ENCODE data around the gene MMP15. TPM values are rescaled to one million over a fixed set of nuclear protein-coding genes. Genes with fewer than 3 reads are reported as not detected.

The MMP15 gene
- total RNA-seq, 4 donors from 2014 or later, result 36.5 to 105 (median 80.5) TPM

DNA sequence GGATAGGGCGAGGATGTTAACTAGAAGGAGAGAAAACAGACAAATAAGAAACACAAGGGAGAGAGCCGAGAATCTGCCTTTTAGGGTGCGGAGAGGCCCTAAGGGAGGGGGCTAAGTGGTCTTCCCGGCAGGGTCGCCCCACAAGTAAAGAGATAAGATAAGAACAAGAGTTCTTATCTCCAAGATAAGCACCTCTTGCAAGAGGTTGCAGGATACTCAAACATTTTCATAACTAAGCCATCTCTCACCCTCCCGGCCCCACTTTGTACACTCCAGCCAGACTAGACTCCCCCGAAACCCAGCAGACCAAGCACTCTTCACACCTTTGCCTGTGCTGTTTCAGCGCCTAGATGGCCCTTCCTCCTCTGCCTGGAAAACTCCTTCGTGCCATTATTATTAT, 39.4 kb upstream of the MMP15 start:
- TF ChIP-seq POLR2A (IDR thresholded peaks at IDR 0.05), result no peak
- TF ChIP-seq, protein P1, sequence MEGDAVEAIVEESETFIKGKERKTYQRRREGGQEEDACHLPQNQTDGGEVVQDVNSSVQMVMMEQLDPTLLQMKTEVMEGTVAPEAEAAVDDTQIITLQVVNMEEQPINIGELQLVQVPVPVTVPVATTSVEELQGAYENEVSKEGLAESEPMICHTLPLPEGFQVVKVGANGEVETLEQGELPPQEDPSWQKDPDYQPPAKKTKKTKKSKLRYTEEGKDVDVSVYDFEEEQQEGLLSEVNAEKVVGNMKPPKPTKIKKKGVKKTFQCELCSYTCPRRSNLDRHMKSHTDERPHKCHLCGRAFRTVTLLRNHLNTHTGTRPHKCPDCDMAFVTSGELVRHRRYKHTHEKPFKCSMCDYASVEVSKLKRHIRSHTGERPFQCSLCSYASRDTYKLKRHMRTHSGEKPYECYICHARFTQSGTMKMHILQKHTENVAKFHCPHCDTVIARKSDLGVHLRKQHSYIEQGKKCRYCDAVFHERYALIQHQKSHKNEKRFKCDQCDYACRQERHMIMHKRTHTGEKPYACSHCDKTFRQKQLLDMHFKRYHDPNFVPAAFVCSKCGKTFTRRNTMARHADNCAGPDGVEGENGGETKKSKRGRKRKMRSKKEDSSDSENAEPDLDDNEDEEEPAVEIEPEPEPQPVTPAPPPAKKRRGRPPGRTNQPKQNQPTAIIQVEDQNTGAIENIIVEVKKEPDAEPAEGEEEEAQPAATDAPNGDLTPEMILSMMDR (IDR thresholded peaks at IDR 0.05), result no peak
- H3K27me3 ChIP-seq, result no peaks in the 10 kb centered on the region
- no peak overlapping the region for H3K4me3 ChIP-seq (replicated peaks in 1 of 3)
- WGBS, 2 donors, result 73 to 78% methylated on average over 9 of the region's 9 CpGs
- intact Hi-C loops (cut with DNase I), result no loop called here
- no peaks in the 10 kb centered on the region for H3K36me3 ChIP-seq
- H3K27ac ChIP-seq, result peak overlapping the region in 1 of 3 donors; percentile 54
- H3K4me1 ChIP-seq, result peaks cover 17 to 42% of the 10 kb centered on the region in 2 donors
- H3K9me3 ChIP-seq, result no peaks in the 10 kb centered on the region
- DNase-seq, result no peak

DNA sequence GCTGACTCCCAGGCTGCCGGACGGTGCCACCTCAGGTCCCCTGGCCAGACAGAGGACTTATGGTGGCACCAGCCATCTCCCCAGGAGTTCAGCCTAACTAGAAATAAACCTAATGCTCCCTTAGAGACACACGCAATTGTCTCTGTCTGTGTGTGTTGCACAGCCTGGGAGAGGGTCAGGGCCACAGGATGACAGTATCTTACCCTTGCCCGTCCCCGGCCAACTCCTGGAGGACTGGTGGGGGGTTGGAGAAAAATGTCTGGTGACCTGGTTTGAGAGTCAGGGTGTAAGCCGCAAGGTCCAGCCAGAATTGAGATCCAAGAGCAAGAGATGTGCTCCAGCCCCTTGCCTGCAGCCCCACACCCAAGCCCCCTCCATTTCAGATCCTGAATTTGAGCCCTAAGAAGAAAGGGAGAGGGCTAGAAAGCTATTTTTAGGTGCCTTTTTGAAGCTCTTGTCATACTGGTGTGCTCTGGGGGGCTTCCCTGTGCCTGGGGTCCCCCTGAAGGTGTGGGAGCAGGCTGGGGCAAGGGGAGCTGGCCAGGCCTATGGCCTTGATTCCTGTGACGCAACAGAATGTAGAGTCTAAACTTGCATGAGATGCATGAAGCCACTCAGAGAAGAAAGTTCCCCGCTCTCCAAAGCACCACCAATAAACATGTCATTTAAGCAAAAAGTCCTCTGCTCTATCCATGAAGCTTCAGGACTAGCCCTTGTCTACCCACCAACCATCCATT, 37.9 kb upstream of the MMP15 start:
- Histone ChIP-seq H3K9me3 (no peaks in the 10 kb centered on the region), H3K4me3 (replicated peaks in 1 of 3) (no peak overlapping the region), H3K27me3 (no peaks in the 10 kb centered on the region), H3K4me1 (peaks cover 26 to 56% of the 10 kb centered on the region in 2 donors), H3K27ac (peak overlapping the region; percentile 25 to 80 (median 64)), H3K36me3 (no peaks in the 10 kb centered on the region)
- DNase-seq, result no peak
- intact Hi-C loops (cut with DNase I), result no loop called here
- TF ChIP-seq POLR2A (IDR thresholded peaks at IDR 0.05), result no peak
- TF ChIP-seq, protein P1 (IDR thresholded peaks at IDR 0.05), result no peak
- WGBS, 2 donors, result 95 to 100% methylated on average over 4 to 8 of the region's 8 CpGs

DNA sequence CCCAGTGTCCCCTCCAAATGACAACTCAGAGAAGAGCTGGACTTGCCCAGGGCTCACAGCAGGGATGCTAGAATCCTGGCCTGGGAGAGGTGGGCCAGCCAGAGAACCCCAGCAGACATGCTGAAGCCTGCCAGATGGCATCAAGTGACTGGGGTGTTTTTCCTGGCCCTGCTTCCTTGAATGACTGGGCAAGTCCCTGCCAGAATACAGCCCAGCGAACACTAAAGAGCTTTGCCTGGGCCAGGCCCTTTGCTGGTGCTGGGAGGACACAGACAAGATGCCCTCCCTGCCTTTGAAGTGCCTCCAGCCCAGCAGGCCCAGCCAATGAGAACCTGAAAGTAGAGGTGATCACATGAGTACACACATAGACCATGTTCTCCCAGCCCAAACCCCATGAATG, 36.6 kb upstream of the MMP15 start:
- DNase-seq, result peak; percentile 97
- Histone ChIP-seq H3K9me3 (no peaks in the 10 kb centered on the region), H3K4me3 (replicated peaks in 1 of 3) (no peak overlapping the region), H3K36me3 (no peaks in the 10 kb centered on the region), H3K27ac (peak overlapping the region; percentile 63 to 80 (median 64)), H3K4me1 (peaks cover 39 to 66% of the 10 kb centered on the region in 2 donors), H3K27me3 (no peaks in the 10 kb centered on the region)
- TF ChIP-seq, protein P1 (IDR thresholded peaks at IDR 0.05), result no peak
- peak in 1 of 2 donors; percentile 22 for TF ChIP-seq POLR2A (IDR thresholded peaks at IDR 0.05)
- 13 to 25% methylated on average over 1 of the region's 1 CpG for WGBS, 2 donors
- intact Hi-C loops (cut with DNase I), result no loop called here

DNA sequence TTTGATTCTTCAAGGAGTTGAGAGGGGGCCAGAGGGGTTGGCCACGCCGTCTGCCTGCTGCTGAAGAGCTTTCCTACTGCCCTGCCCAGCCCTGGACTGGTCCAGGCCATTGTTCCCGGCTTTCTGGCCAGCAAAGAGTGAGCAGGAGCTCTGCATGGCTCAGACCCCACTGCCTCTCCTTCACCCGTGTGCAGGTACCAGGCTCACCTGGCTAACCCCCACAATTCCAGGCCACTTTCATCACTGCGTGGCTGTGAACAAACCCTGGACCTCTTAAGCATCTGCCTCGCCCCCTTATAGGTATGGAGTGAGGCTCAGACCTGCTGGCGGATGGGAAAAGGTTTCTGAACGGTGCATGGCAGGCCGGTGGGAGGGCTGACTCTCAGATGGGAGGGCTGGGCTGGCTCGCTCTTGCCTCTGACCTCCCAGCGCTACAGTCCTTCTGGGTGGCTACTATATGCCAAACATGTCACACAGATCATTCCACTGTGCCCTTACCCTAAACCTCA, 33.9 kb upstream of the MMP15 start:
- no peak overlapping the region for H3K4me3 ChIP-seq (replicated peaks in 1 of 3)
- DNase-seq, result no peak
- no peaks in the 10 kb centered on the region for H3K9me3 ChIP-seq
- peak overlapping the region; percentile 78 to 91 (median 90) for H3K27ac ChIP-seq
- H3K27me3 ChIP-seq, result no peaks in the 10 kb centered on the region
- H3K4me1 ChIP-seq, result peaks cover 60 to 72% of the 10 kb centered on the region in 2 donors
- 84 to 91% methylated on average over 9 to 11 of the region's 11 CpGs for WGBS, 2 donors
- intact Hi-C loops (cut with DNase I), result loop anchor here (10.0 kb wide), 1 partner anchor 187 kb away; the partner anchor contains the start of gene KIFC3
- no peaks in the 10 kb centered on the region for H3K36me3 ChIP-seq
- TF ChIP-seq, protein P1 (IDR thresholded peaks at IDR 0.05), result no peak
- no peak for TF ChIP-seq POLR2A (IDR thresholded peaks at IDR 0.05)

DNA sequence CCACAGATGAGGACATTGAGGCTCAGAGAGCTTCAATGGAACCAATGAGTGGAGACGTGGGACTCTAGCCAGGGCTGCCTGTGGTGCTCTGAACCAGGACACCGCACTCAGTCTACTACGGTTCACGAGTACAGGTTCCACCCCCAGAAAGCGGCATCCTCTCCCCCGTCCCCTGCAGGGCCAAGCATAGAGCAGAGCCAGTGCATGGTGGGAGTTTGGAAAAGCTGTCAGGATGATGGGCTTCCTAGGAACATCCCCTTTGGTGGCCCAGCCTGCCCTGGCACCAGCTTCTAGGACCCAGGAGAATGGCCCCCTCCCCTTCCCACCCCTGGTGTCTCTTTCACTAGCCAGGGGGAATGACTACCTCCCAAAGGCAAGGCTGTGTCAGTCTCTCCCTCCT, 33.5 kb upstream of the MMP15 start:
- peaks cover 64 to 77% of the 10 kb centered on the region in 2 donors for H3K4me1 ChIP-seq
- H3K27ac ChIP-seq, result peak overlapping the region; percentile 78 to 91 (median 90)
- intact Hi-C loops (cut with DNase I), result loop anchor here (10.0 kb wide), 1 partner anchor 187 kb away; the partner anchor contains the start of gene KIFC3
- no peaks in the 10 kb centered on the region for H3K9me3 ChIP-seq
- WGBS, 2 donors, result 75 to 79% methylated on average over 6 of the region's 6 CpGs
- H3K36me3 ChIP-seq, result peaks cover 0 to 1% of the 10 kb centered on the region in 2 donors
- TF ChIP-seq, protein P1 (IDR thresholded peaks at IDR 0.05), result no peak
- TF ChIP-seq POLR2A (IDR thresholded peaks at IDR 0.05), result no peak
- peak; percentile 36 to 37 for DNase-seq
- H3K27me3 ChIP-seq, result no peaks in the 10 kb centered on the region
- no peak overlapping the region for H3K4me3 ChIP-seq (replicated peaks in 1 of 3)
